Measurements from ENCODE around the gene WDR81. TPM values are rescaled to one million over a fixed set of nuclear protein-coding genes. Genes with fewer than 3 reads are reported as not detected.

The WDR81 gene
- polyA plus RNA-seq, 4 donors, result 14.6 to 23.4 (median 16.4) TPM

DNA sequence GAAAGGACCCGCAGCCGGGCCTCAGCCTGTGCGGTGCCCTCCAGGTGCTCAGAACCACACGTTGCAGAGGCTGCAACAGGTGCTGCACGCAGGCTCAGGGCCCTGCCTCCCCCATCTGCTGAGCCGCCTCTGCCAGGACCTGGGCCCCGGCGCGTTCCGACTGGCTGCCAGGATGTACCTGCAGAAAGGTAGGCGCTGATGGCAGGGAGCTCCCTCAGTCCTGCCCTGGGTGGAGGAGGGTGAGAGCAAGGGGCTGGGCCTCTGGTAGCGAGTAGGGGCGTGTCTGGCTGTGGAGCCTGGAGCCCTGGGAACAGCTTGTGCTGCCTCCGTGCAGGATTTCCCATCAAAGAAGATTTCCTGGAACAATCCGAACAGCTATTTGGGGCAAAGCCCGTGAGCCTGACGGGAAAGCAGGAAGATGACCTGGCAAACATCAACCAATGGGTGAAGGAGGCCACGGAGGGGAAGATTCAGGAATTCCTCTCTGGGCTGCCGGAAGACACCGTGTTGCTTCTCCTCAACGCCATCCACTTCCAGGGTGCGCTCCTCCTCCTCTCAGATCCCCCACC, 22.6 kb downstream of the WDR81 start:
- peaks cover 0 to 19% (median 0%) of the 10 kb centered on the region in 3 donors for H3K4me1 ChIP-seq (ENCODE audit: control insufficient read depth in 3 of 3, insufficient read depth in 2 of 3, low read depth in 1 of 3, low read length in 2 of 3)
- 18 to 58% (median 42%) methylated on average over 18 to 22 of the region's 22 CpGs for WGBS, 3 donors
- FAIRE-seq, result no peak
- H3K27ac ChIP-seq (ENCODE audit: low read depth in 1 of 3, low read length in 2 of 3), result peak overlapping the region in 1 of 3 donors; percentile 84
- no peaks in the 10 kb centered on the region for H3K27me3 ChIP-seq (ENCODE audit: control insufficient read depth in 3 of 3, insufficient read depth in 3 of 3, low read length in 3 of 3)
- peak; percentile 51 to 78 for DNase-seq
- H3K9me3 ChIP-seq (ENCODE audit: control insufficient read depth in 2 of 2, insufficient read depth in 1 of 2, low read depth in 1 of 2, low read length in 1 of 2), result peaks cover 0 to 4% of the 10 kb centered on the region in 2 donors
- H3K4me3 ChIP-seq (ENCODE audit: low read depth in 1 of 3, low read length in 3 of 3), result no peak overlapping the region
- peaks cover 0 to 19% (median 0%) of the 10 kb centered on the region in 3 donors for H3K36me3 ChIP-seq (ENCODE audit: control insufficient read depth in 3 of 3, insufficient read depth in 2 of 3, low read depth in 1 of 3, low read length in 3 of 3)

GRCh38 chr17:1750628-1751027, 26.1 kb downstream of the WDR81 start:
- H3K4me3 ChIP-seq (ENCODE audit: low read depth in 1 of 3, low read length in 3 of 3), result no peak overlapping the region
- no peak for FAIRE-seq
- no peak for DNase-seq
- H3K36me3 ChIP-seq (ENCODE audit: control insufficient read depth in 3 of 3, insufficient read depth in 2 of 3, low read depth in 1 of 3, low read length in 3 of 3), result peaks cover 0 to 19% (median 0%) of the 10 kb centered on the region in 3 donors
- 79 to 94% (median 88%) methylated on average over 4 to 9 of the region's 9 CpGs for WGBS, 3 donors
- H3K4me1 ChIP-seq (ENCODE audit: control insufficient read depth in 3 of 3, insufficient read depth in 2 of 3, low read depth in 1 of 3, low read length in 2 of 3), result peaks cover 0 to 6% (median 0%) of the 10 kb centered on the region in 3 donors
- peaks cover 0 to 4% of the 10 kb centered on the region in 2 donors for H3K9me3 ChIP-seq (ENCODE audit: control insufficient read depth in 2 of 2, insufficient read depth in 1 of 2, low read depth in 1 of 2, low read length in 1 of 2)
- H3K27me3 ChIP-seq (ENCODE audit: control insufficient read depth in 3 of 3, insufficient read depth in 3 of 3, low read length in 3 of 3), result no peaks in the 10 kb centered on the region
- H3K27ac ChIP-seq (ENCODE audit: low read depth in 1 of 3, low read length in 2 of 3), result no peak overlapping the region

DNA sequence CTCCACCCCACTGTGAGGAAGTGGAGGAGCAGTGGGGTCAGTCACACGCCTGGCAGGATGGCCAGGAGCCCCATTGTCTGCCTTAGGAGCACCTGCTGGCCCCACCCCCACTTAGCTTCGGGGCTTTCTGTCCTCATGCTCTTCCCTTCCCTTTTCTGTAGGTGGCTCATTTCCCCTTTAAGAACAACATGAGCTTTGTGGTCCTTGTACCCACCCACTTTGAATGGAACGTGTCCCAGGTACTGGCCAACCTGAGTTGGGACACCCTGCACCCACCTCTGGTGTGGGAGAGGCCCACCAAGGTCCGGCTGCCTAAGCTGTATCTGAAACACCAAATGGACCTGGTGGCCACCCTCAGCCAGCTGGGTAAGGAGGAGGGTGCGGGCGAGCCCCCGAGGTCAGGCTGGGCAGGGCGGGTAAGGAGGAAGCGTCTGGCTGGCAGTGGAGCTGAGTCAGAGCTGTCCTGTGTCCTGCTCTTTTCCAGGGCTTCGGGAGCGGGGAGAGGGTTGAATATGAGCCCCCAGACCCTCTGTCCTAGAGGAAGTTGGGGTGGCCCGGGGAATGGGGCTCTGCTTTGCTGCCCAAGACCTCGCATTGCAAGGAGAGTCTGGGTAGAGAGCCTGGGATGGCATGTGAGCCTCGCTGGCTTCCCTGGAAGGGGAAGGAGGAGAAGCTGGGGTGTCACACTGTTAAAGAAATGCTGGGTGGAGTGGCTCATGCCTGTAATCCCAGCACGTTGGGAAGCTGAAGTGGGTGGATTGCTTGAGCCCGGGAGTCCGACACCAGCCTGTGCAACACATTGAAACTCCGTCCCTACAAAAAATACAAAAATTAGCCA, 28.1 kb downstream of the WDR81 start:
- H3K9me3 ChIP-seq (ENCODE audit: control insufficient read depth in 2 of 2, insufficient read depth in 1 of 2, low read depth in 1 of 2, low read length in 1 of 2), result peaks cover 0 to 4% of the 10 kb centered on the region in 2 donors
- no peak for FAIRE-seq
- H3K36me3 ChIP-seq (ENCODE audit: control insufficient read depth in 3 of 3, insufficient read depth in 2 of 3, low read depth in 1 of 3, low read length in 3 of 3), result peaks cover 0 to 15% (median 0%) of the 10 kb centered on the region in 3 donors
- no peaks in the 10 kb centered on the region for H3K4me1 ChIP-seq (ENCODE audit: control insufficient read depth in 3 of 3, insufficient read depth in 2 of 3, low read depth in 1 of 3, low read length in 2 of 3)
- WGBS, 3 donors, result 23 to 50% (median 32%) methylated on average over 18 of the region's 18 CpGs
- peak overlapping the region in 1 of 3 donors; percentile 21 for H3K27ac ChIP-seq (ENCODE audit: low read depth in 1 of 3, low read length in 2 of 3)
- peak in 1 of 2 donors; percentile 62 for DNase-seq
- H3K27me3 ChIP-seq (ENCODE audit: control insufficient read depth in 3 of 3, insufficient read depth in 3 of 3, low read length in 3 of 3), result no peaks in the 10 kb centered on the region
- H3K4me3 ChIP-seq (ENCODE audit: low read depth in 1 of 3, low read length in 3 of 3), result no peak overlapping the region

DNA sequence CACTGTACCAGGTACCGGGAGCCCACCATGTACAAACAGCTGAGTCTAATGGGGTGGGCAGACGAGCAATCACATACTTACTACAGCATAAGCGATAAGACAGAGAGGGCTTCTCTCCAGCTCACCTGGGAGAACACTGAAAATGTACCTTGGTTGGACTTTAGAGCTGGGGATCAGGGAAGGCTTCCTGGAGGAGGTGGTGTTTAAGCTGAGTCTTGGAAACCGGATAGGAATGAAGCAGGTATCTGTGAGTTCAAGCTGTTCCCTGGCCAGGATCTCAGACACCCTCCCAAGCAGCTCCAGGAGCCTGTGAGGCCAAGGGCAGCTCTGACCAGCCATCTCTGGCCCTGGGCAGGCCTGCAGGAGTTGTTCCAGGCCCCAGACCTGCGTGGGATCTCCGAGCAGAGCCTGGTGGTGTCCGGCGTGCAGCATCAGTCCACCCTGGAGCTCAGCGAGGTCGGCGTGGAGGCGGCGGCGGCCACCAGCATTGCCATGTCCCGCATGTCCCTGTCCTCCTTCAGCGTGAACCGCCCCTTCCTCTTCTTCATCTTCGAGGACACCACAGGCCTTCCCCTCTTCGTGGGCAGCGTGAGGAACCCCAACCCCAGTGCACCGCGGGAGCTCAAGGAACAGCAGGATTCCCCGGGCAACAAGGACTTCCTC, 29.4 kb downstream of the WDR81 start:
- Histone ChIP-seq H3K9me3 (ENCODE audit: control insufficient read depth in 2 of 2, insufficient read depth in 1 of 2, low read depth in 1 of 2, low read length in 1 of 2) (no peaks in the 10 kb centered on the region), H3K27me3 (ENCODE audit: control insufficient read depth in 3 of 3, insufficient read depth in 3 of 3, low read length in 3 of 3) (no peaks in the 10 kb centered on the region), H3K4me3 (ENCODE audit: low read depth in 1 of 3, low read length in 3 of 3) (no peak overlapping the region), H3K27ac (ENCODE audit: low read depth in 1 of 3, low read length in 2 of 3) (no peak overlapping the region), H3K36me3 (ENCODE audit: control insufficient read depth in 3 of 3, insufficient read depth in 2 of 3, low read depth in 1 of 3, low read length in 3 of 3) (peaks cover 0 to 9% (median 0%) of the 10 kb centered on the region in 3 donors), H3K4me1 (ENCODE audit: control insufficient read depth in 3 of 3, insufficient read depth in 2 of 3, low read depth in 1 of 3, low read length in 2 of 3) (no peaks in the 10 kb centered on the region)
- FAIRE-seq (no peak), DNase-seq (no peak)
- WGBS, 3 donors, result 80 to 87% (median 84%) methylated on average over 21 to 23 of the region's 23 CpGs

GRCh38 chr17:1754430-1755112, 30.1 kb downstream of the WDR81 start:
- 25 to 64% (median 34%) methylated on average over 23 to 24 of the region's 25 CpGs for WGBS, 3 donors
- H3K9me3 ChIP-seq (ENCODE audit: control insufficient read depth in 2 of 2, insufficient read depth in 1 of 2, low read depth in 1 of 2, low read length in 1 of 2), result no peaks in the 10 kb centered on the region
- no peaks in the 10 kb centered on the region for H3K4me1 ChIP-seq (ENCODE audit: control insufficient read depth in 3 of 3, insufficient read depth in 2 of 3, low read depth in 1 of 3, low read length in 2 of 3)
- peaks cover 0 to 8% (median 0%) of the 10 kb centered on the region in 3 donors for H3K36me3 ChIP-seq (ENCODE audit: control insufficient read depth in 3 of 3, insufficient read depth in 2 of 3, low read depth in 1 of 3, low read length in 3 of 3)
- no peaks in the 10 kb centered on the region for H3K27me3 ChIP-seq (ENCODE audit: control insufficient read depth in 3 of 3, insufficient read depth in 3 of 3, low read length in 3 of 3)
- H3K27ac ChIP-seq (ENCODE audit: low read depth in 1 of 3, low read length in 2 of 3), result no peak overlapping the region
- DNase-seq (peak in 1 of 2 donors; percentile 52), FAIRE-seq (no peak)
- no peak overlapping the region for H3K4me3 ChIP-seq (ENCODE audit: low read depth in 1 of 3, low read length in 3 of 3)

DNA sequence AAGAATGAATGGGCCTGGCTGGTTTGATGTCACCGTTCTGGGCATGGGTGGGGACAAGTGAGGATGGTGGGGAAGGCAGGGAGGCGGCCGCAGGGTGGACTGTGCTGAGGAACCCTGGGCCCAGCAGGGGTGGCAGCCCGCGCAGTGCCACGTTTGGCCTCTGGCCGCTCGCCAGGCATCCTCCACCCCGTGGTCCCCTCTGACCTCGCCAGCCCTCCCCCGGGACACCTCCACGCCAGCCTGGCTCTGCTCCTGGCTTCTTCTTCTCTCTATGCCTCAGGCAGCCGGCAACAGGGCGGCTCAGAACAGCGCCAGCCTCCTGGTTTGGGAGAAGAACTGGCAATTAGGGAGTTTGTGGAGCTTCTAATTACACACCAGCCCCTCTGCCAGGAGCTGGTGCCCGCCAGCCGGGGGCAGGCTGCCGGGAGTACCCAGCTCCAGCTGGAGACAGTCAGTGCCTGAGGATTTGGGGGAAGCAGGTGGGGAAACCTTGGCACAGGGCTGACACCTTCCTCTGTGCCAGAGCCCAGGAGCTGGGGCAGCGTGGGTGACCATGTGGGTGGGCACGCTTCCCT, 30.8 kb downstream of the WDR81 start:
- H3K36me3 ChIP-seq (ENCODE audit: control insufficient read depth in 3 of 3, insufficient read depth in 2 of 3, low read depth in 1 of 3, low read length in 3 of 3), result peaks cover 0 to 6% (median 0%) of the 10 kb centered on the region in 3 donors
- DNase-seq (no peak), FAIRE-seq (no peak)
- 65 to 79% (median 70%) methylated on average over 17 to 20 of the region's 20 CpGs for WGBS, 3 donors
- H3K27ac ChIP-seq (ENCODE audit: low read depth in 1 of 3, low read length in 2 of 3), result no peak overlapping the region
- no peaks in the 10 kb centered on the region for H3K4me1 ChIP-seq (ENCODE audit: control insufficient read depth in 3 of 3, insufficient read depth in 2 of 3, low read depth in 1 of 3, low read length in 2 of 3)
- no peaks in the 10 kb centered on the region for H3K27me3 ChIP-seq (ENCODE audit: control insufficient read depth in 3 of 3, insufficient read depth in 3 of 3, low read length in 3 of 3)
- H3K4me3 ChIP-seq (ENCODE audit: low read depth in 1 of 3, low read length in 3 of 3), result no peak overlapping the region
- H3K9me3 ChIP-seq (ENCODE audit: control insufficient read depth in 2 of 2, insufficient read depth in 1 of 2, low read depth in 1 of 2, low read length in 1 of 2), result no peaks in the 10 kb centered on the region

DNA sequence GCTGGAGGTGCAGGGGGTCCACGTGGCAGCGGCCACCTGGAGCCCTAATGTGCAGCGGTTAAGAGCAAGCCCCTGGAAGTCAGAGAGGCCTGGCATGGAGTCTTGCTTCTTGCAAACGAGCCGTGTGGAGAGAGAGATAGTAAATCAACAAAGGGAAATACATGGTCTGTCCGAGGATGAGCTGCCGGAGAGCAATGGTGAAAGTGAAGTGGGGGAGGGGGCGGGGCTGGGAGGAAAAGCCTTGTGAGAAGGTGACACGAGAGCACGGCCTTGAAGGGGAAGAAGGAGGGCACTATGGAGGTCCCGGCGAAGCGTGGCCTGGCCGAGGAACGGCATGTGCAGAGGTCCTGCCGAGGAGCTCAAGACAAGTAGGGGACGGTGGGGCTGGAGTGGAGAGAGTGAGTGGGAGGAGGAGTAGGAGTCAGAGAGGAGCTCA, 31.3 kb downstream of the WDR81 start:
- H3K27me3 ChIP-seq (ENCODE audit: control insufficient read depth in 3 of 3, insufficient read depth in 3 of 3, low read length in 3 of 3), result no peaks in the 10 kb centered on the region
- H3K4me3 ChIP-seq (ENCODE audit: low read depth in 1 of 3, low read length in 3 of 3), result no peak overlapping the region
- H3K9me3 ChIP-seq (ENCODE audit: control insufficient read depth in 2 of 2, insufficient read depth in 1 of 2, low read depth in 1 of 2, low read length in 1 of 2), result no peaks in the 10 kb centered on the region
- no peak for DNase-seq
- no peaks in the 10 kb centered on the region for H3K4me1 ChIP-seq (ENCODE audit: control insufficient read depth in 3 of 3, insufficient read depth in 2 of 3, low read depth in 1 of 3, low read length in 2 of 3)
- 73 to 87% (median 82%) methylated on average over 17 of the region's 17 CpGs for WGBS, 3 donors
- peaks cover 0 to under 1% (median 0%) of the 10 kb centered on the region in 3 donors for H3K36me3 ChIP-seq (ENCODE audit: control insufficient read depth in 3 of 3, insufficient read depth in 2 of 3, low read depth in 1 of 3, low read length in 3 of 3)
- FAIRE-seq, result no peak
- H3K27ac ChIP-seq (ENCODE audit: low read depth in 1 of 3, low read length in 2 of 3), result no peak overlapping the region

Data from small intestine (tissue), 7 donors.